ENCODE data around the gene ATP2A3.

The ATP2A3 gene

DNA sequence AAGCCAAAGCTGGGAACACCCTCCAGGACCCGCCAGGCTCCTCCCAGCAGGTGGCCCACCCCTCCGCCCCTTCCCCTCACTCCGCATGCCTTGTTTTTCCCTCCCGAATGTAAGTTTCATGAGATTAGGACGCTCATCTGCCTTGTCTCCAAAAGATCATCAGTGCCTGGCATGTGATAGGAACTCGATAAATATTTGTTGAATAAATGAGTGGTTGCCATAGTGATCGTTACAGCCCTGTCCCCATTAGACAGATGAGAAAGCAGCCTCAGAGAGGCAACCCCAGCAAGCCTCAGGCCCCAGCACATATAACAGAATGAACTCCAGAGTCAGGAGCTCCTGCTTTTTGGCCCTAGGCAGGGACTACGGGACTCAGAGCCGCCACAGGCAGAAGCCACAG is 76.4 kb downstream of the ATP2A3 start:
- no peaks in the 10 kb centered on the region for H3K9me3 ChIP-seq (ENCODE audit: control insufficient read depth, low read length)
- no peak overlapping the region for H2AFZ ChIP-seq
- no peak overlapping the region for H3K9ac ChIP-seq
- H3K36me3 ChIP-seq (ENCODE audit: control insufficient read depth, insufficient read depth, low read length) = no peaks in the 10 kb centered on the region
- H3K4me3 ChIP-seq (ENCODE audit: low read depth, low read length) = no peak overlapping the region
- H3K4me2 ChIP-seq (ENCODE audit: low read length) = no peak overlapping the region
- no peaks in the 10 kb centered on the region for H3K79me2 ChIP-seq
- H3K27me3 ChIP-seq (ENCODE audit: control insufficient read depth, insufficient read depth, low read length) = no peaks in the 10 kb centered on the region
- TF ChIP-seq, protein P1, sequence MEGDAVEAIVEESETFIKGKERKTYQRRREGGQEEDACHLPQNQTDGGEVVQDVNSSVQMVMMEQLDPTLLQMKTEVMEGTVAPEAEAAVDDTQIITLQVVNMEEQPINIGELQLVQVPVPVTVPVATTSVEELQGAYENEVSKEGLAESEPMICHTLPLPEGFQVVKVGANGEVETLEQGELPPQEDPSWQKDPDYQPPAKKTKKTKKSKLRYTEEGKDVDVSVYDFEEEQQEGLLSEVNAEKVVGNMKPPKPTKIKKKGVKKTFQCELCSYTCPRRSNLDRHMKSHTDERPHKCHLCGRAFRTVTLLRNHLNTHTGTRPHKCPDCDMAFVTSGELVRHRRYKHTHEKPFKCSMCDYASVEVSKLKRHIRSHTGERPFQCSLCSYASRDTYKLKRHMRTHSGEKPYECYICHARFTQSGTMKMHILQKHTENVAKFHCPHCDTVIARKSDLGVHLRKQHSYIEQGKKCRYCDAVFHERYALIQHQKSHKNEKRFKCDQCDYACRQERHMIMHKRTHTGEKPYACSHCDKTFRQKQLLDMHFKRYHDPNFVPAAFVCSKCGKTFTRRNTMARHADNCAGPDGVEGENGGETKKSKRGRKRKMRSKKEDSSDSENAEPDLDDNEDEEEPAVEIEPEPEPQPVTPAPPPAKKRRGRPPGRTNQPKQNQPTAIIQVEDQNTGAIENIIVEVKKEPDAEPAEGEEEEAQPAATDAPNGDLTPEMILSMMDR (IDR thresholded peaks at IDR 0.05) = no peak
- H3K4me1 ChIP-seq = peaks cover 4% of the 10 kb centered on the region
- H3K27ac ChIP-seq = peak overlapping the region; percentile 65

DNA sequence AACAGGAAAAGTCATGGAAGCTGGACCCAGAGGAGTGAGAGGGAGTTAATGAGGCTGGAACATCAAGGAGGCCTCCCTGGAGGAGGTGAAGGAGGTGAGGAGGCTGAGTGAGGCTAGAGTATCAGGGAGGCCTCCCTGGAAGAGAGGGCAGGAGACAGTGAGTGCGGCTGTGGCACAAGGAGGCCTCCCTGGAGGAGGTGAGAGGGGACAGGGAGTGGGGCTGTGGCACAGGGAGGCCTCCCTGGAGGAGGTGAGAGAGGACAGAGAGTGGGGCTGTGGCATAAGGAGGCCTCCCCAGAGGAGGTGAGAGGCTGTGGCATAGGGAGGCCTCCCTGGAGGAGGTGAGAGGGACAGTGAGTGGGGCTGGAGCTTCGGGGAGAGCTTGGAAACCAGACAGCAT is 76.8 kb downstream of the ATP2A3 start:
- Histone ChIP-seq H3K9me3 (ENCODE audit: control insufficient read depth, low read length) (no peaks in the 10 kb centered on the region), H3K4me2 (ENCODE audit: low read length) (no peak overlapping the region), H3K36me3 (ENCODE audit: control insufficient read depth, insufficient read depth, low read length) (no peaks in the 10 kb centered on the region), H3K9ac (no peak overlapping the region), H2AFZ (no peak overlapping the region), H3K27ac (peak overlapping the region; percentile 72), H3K4me3 (ENCODE audit: low read depth, low read length) (no peak overlapping the region), H3K79me2 (no peaks in the 10 kb centered on the region), H3K27me3 (ENCODE audit: control insufficient read depth, insufficient read depth, low read length) (no peaks in the 10 kb centered on the region), H3K4me1 (peaks cover 4% of the 10 kb centered on the region)
- TF ChIP-seq, protein P1 (IDR thresholded peaks at IDR 0.05) = no peak

DNA sequence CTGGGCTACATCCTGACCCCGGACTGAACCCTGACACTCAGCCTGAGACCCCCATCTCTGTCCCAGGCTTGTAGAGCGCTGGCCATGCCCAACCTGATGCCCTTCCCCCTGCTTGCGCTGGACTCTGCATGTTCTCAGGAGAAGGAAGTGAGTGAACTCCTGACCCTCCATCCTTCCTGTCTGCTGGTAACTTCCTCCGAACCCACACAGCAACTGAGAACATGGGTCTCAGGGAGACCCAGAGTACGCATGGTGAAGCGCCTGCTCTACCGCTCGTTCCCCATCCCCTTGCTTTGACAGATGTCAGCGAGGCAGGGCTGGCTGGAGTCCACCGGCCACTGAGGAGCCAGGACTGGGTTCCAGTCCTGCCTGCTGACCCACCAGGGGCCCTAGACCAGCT is 77.5 kb downstream of the ATP2A3 start:
- H3K4me1 ChIP-seq = peaks cover 4% of the 10 kb centered on the region
- no peaks in the 10 kb centered on the region for H3K27me3 ChIP-seq (ENCODE audit: control insufficient read depth, insufficient read depth, low read length)
- H3K4me2 ChIP-seq (ENCODE audit: low read length) = no peak overlapping the region
- H2AFZ ChIP-seq = no peak overlapping the region
- H3K4me3 ChIP-seq (ENCODE audit: low read depth, low read length) = no peak overlapping the region
- TF ChIP-seq, protein P1 (IDR thresholded peaks at IDR 0.05) = no peak
- H3K79me2 ChIP-seq = no peaks in the 10 kb centered on the region
- H3K9ac ChIP-seq = no peak overlapping the region
- H3K9me3 ChIP-seq (ENCODE audit: control insufficient read depth, low read length) = no peaks in the 10 kb centered on the region
- H3K27ac ChIP-seq = peak overlapping the region; percentile 72
- H3K36me3 ChIP-seq (ENCODE audit: control insufficient read depth, insufficient read depth, low read length) = no peaks in the 10 kb centered on the region

DNA sequence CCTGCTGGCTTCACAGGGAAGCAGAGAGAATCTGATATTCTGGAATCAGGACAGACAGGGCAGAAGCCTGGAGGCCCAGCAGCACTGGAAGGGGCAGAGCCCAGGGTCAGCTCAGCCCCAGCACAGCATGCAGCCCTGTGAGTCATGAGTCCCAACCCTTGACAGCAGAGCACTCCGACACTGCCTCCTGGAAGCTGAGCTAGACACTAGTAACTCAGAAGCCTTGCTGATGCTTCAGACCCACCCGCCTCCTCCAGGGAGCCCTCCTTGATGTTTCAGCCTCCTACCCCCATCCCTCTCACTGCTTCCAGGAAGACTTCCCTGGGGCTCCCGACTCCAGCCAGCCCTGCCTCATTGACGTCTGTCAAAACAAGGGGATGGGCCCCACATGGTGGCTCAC is 78.3 kb downstream of the ATP2A3 start:
- no peak overlapping the region for H2AFZ ChIP-seq

DNA sequence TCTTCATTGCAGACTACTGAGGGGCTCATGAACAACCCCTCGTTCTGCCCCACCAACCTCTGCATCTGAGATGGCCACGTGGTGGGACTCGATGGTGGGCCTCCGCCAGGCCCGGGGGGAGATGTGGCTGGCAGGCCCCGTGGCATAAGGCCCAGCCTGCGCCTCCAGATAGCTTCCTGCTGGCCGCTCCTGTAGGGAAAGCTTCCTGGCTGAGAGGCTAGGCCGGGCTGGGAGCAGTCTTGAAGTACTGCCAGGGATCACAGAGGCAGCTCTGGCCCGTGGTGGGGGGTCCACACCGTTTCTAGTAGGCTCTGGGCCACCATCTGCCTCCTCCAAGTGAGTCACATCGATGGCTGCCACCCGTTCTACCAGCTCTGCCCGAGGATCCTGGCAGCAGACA is 79.0 kb downstream of the ATP2A3 start:
- no peak overlapping the region for H3K9ac ChIP-seq
- no peak overlapping the region for H3K4me2 ChIP-seq (ENCODE audit: low read length)
- no peaks in the 10 kb centered on the region for H3K9me3 ChIP-seq (ENCODE audit: control insufficient read depth, low read length)
- H3K79me2 ChIP-seq = no peaks in the 10 kb centered on the region
- H3K4me3 ChIP-seq (ENCODE audit: low read depth, low read length) = no peak overlapping the region
- no peaks in the 10 kb centered on the region for H3K36me3 ChIP-seq (ENCODE audit: control insufficient read depth, insufficient read depth, low read length)
- H3K27ac ChIP-seq = no peak overlapping the region
- H2AFZ ChIP-seq = no peak overlapping the region
- H3K4me1 ChIP-seq = peaks cover 4% of the 10 kb centered on the region
- H3K27me3 ChIP-seq (ENCODE audit: control insufficient read depth, insufficient read depth, low read length) = no peaks in the 10 kb centered on the region
- TF ChIP-seq, protein P1 (IDR thresholded peaks at IDR 0.05) = no peak

More for the DNA sequence above, 78.3 kb downstream of the ATP2A3 start:
- no peaks in the 10 kb centered on the region for H3K27me3 ChIP-seq (ENCODE audit: control insufficient read depth, insufficient read depth, low read length)
- no peaks in the 10 kb centered on the region for H3K9me3 ChIP-seq (ENCODE audit: control insufficient read depth, low read length)
- H3K4me2 ChIP-seq (ENCODE audit: low read length) = no peak overlapping the region
- H3K36me3 ChIP-seq (ENCODE audit: control insufficient read depth, insufficient read depth, low read length) = no peaks in the 10 kb centered on the region
- no peak overlapping the region for H3K9ac ChIP-seq
- H3K4me1 ChIP-seq = peaks cover 4% of the 10 kb centered on the region
- H3K79me2 ChIP-seq = no peaks in the 10 kb centered on the region
- no peak overlapping the region for H3K4me3 ChIP-seq (ENCODE audit: low read depth, low read length)
- TF ChIP-seq, protein P1 (IDR thresholded peaks at IDR 0.05) = no peak
- peak overlapping the region; percentile 39 for H3K27ac ChIP-seq

Data from parathyroid adenoma (tissue), 2 donors.